Activated T-helper 17 cell treated with anti-CD3 and anti-CD28 coated beads, Interleukin-2, amount 50 U/mL, for 72 hours (primary cell): ENCODE results near the gene CORO1C. TPM values are rescaled to one million over a fixed set of nuclear protein-coding genes. Genes with fewer than 3 reads are reported as not detected.
A peak's percentile ranks its signal among the peaks of the same experiment; 100 is the strongest.
"Not testable (repeated sequence)": the region's sequence is repeated elsewhere in the genome, so short reads cannot be mapped to it uniquely, and the experiment has no call there.

ENCODE experiments used
- ATAC-seq: fragments of 150-1000 bp; cut with Tn5 transposase; replicated peaks from 2 replicates; pipeline ENCODE4 v1.10.0; 2021; ENCODE audit warnings: mild to moderate bottlenecking, moderate library complexity
- H3K27ac Mint-ChIP-seq: one replicate; pipeline ENCODE4 v1.8.0; 2022; ENCODE audit warnings: mixed read lengths
- H3K27me3 Mint-ChIP-seq: one replicate; pipeline ENCODE4 v1.8.0; 2022; ENCODE audit warnings: mixed read lengths
- H3K36me3 Mint-ChIP-seq: one replicate; pipeline ENCODE4 v1.8.0; 2022; ENCODE audit warnings: low read depth, mild to moderate bottlenecking, mixed read lengths
- H3K4me1 Mint-ChIP-seq: one replicate; pipeline ENCODE4 v1.8.0; 2022; ENCODE audit warnings: mixed read lengths
- H3K4me3 Mint-ChIP-seq: one replicate; pipeline ENCODE4 v1.8.0; 2022; ENCODE audit warnings: mild to moderate bottlenecking, mixed read lengths
- H3K9me3 Mint-ChIP-seq: one replicate; pipeline ENCODE4 v1.8.0; 2022; ENCODE audit warnings: mixed read lengths
- total RNA-seq, 2 donors: library from RNA; stranded (reverse); gene quantifications; one replicate each; pipeline ENCODE4 v1.2.3, GENCODE V29; 2022

The CORO1C gene
- total RNA-seq, 2 donors from 2014 or later = 81.9 to 101 TPM

- peaks cover 5% of the 10 kb centered on the region for H3K4me1 Mint-ChIP-seq
- H3K27me3 Mint-ChIP-seq = no peaks in the 10 kb centered on the region
- no peak for ATAC-seq
- no peaks in the 10 kb centered on the region for H3K9me3 Mint-ChIP-seq
- peaks cover 17% of the 10 kb centered on the region for H3K36me3 Mint-ChIP-seq
- H3K27ac Mint-ChIP-seq = no peak overlapping the region
- no peak overlapping the region for H3K4me3 Mint-ChIP-seq
Measured at GRCh38 chr12:108671110-108671509, 60.2 kb downstream of the CORO1C start.

- ATAC-seq = no peak
- Mint-ChIP-seq H3K4me1 (no peaks in the 10 kb centered on the region), H3K9me3 (no peaks in the 10 kb centered on the region), H3K27me3 (no peaks in the 10 kb centered on the region), H3K36me3 (peaks cover 8% of the 10 kb centered on the region), H3K27ac (no peak overlapping the region), H3K4me3 (no peak overlapping the region)
Measured at GRCh38 chr12:108670066-108670631, 61.2 kb downstream of the CORO1C start.

- Mint-ChIP-seq H3K9me3 (no peaks in the 10 kb centered on the region), H3K4me3 (no peak overlapping the region), H3K27ac (no peak overlapping the region), H3K36me3 (no peaks in the 10 kb centered on the region), H3K4me1 (peaks cover 10% of the 10 kb centered on the region), H3K27me3 (no peaks in the 10 kb centered on the region)
- no peak for ATAC-seq
Measured at GRCh38 chr12:108668542-108668941, 62.8 kb downstream of the CORO1C start.

- Mint-ChIP-seq H3K9me3 (no peaks in the 10 kb centered on the region), H3K36me3 (no peaks in the 10 kb centered on the region), H3K4me1 (peaks cover 15% of the 10 kb centered on the region), H3K4me3 (no peak overlapping the region), H3K27ac (no peak overlapping the region), H3K27me3 (no peaks in the 10 kb centered on the region)
- ATAC-seq = no peak
Measured at GRCh38 chr12:108668063-108668462, 63.3 kb downstream of the CORO1C start.

GRCh38 chr12:108667349-108667748 is 64.0 kb downstream of the CORO1C start:
- no peak overlapping the region for H3K27ac Mint-ChIP-seq
- no peak for ATAC-seq
- H3K4me1 Mint-ChIP-seq = peaks cover 19% of the 10 kb centered on the region
- no peak overlapping the region for H3K4me3 Mint-ChIP-seq
- no peaks in the 10 kb centered on the region for H3K36me3 Mint-ChIP-seq
- no peaks in the 10 kb centered on the region for H3K9me3 Mint-ChIP-seq
- no peaks in the 10 kb centered on the region for H3K27me3 Mint-ChIP-seq

- Mint-ChIP-seq H3K4me1 (peaks cover 19% of the 10 kb centered on the region), H3K4me3 (no peak overlapping the region), H3K27ac (no peak overlapping the region)
Measured at GRCh38 chr12:108666401-108666881, 64.9 kb downstream of the CORO1C start.

GRCh38 chr12:108665608-108666202 is 65.6 kb downstream of the CORO1C start:
- Mint-ChIP-seq H3K9me3 (no peaks in the 10 kb centered on the region), H3K27ac (no peak overlapping the region)

More at GRCh38 chr12:108666401-108666881, 64.9 kb downstream of the CORO1C start:
- Mint-ChIP-seq H3K9me3 (no peaks in the 10 kb centered on the region), H3K27me3 (no peaks in the 10 kb centered on the region), H3K36me3 (no peaks in the 10 kb centered on the region)
- no peak for ATAC-seq

GRCh38 chr12:108664338-108665258 is 66.7 kb downstream of the CORO1C start:
- H3K36me3 Mint-ChIP-seq = no peaks in the 10 kb centered on the region
- ATAC-seq = peak; percentile 100
- peaks cover 19% of the 10 kb centered on the region for H3K4me1 Mint-ChIP-seq
- H3K9me3 Mint-ChIP-seq = no peaks in the 10 kb centered on the region
- H3K4me3 Mint-ChIP-seq = peak overlapping the region; percentile 67
- H3K27ac Mint-ChIP-seq = peak overlapping the region; percentile 88
- H3K27me3 Mint-ChIP-seq = no peaks in the 10 kb centered on the region

More at GRCh38 chr12:108665608-108666202, 65.6 kb downstream of the CORO1C start:
- Mint-ChIP-seq H3K4me1 (peaks cover 19% of the 10 kb centered on the region), H3K36me3 (no peaks in the 10 kb centered on the region), H3K27me3 (no peaks in the 10 kb centered on the region), H3K4me3 (no peak overlapping the region)
- no peak for ATAC-seq

GRCh38 chr12:108663324-108664015 is 67.8 kb downstream of the CORO1C start:
- Mint-ChIP-seq H3K27me3 (no peaks in the 10 kb centered on the region), H3K4me1 (peaks cover 19% of the 10 kb centered on the region), H3K9me3 (no peaks in the 10 kb centered on the region), H3K4me3 (no peak overlapping the region), H3K36me3 (no peaks in the 10 kb centered on the region), H3K27ac (peak overlapping the region; percentile 88)
- no peak for ATAC-seq

- H3K4me3 Mint-ChIP-seq, H3K27me3 Mint-ChIP-seq, H3K27ac Mint-ChIP-seq, H3K9me3 Mint-ChIP-seq, ATAC-seq, H3K4me1 Mint-ChIP-seq: not testable (repeated sequence)
- peaks cover 16% of the 10 kb centered on the region for H3K36me3 Mint-ChIP-seq
Measured at GRCh38 chr12:108658115-108658514, 73.2 kb downstream of the CORO1C start.

GRCh38 chr12:108657130-108657745 is 74.1 kb downstream of the CORO1C start:
- Mint-ChIP-seq H3K4me1 (peaks cover 10% of the 10 kb centered on the region), H3K9me3 (no peaks in the 10 kb centered on the region), H3K4me3 (no peak overlapping the region), H3K27ac (no peak overlapping the region), H3K36me3 (peaks cover 21% of the 10 kb centered on the region), H3K27me3 (no peaks in the 10 kb centered on the region)
- no peak for ATAC-seq

GRCh38 chr12:108656247-108656646 is 75.1 kb downstream of the CORO1C start:
- H3K4me1 Mint-ChIP-seq, H3K9me3 Mint-ChIP-seq, H3K4me3 Mint-ChIP-seq, ATAC-seq, H3K27me3 Mint-ChIP-seq, H3K27ac Mint-ChIP-seq: not testable (repeated sequence)
- H3K36me3 Mint-ChIP-seq = peaks cover 30% of the 10 kb centered on the region

GRCh38 chr12:108655812-108656175 is 75.5 kb downstream of the CORO1C start:
- ATAC-seq, H3K27me3 Mint-ChIP-seq, H3K9me3 Mint-ChIP-seq, H3K27ac Mint-ChIP-seq, H3K4me3 Mint-ChIP-seq, H3K4me1 Mint-ChIP-seq: not testable (repeated sequence)
- H3K36me3 Mint-ChIP-seq = peaks cover 35% of the 10 kb centered on the region

- not testable (repeated sequence) for H3K4me3 Mint-ChIP-seq, H3K9me3 Mint-ChIP-seq, ATAC-seq, H3K27me3 Mint-ChIP-seq, H3K27ac Mint-ChIP-seq
- H3K4me1 Mint-ChIP-seq = peaks cover 12% of the 10 kb centered on the region
- H3K36me3 Mint-ChIP-seq = peaks cover 44% of the 10 kb centered on the region
Measured at GRCh38 chr12:108654622-108655021, 76.7 kb downstream of the CORO1C start.
